Thyroid gland (tissue), 4 donors: ENCODE data around the gene DCAF8. TPM values are rescaled to one million over a fixed set of nuclear protein-coding genes. Genes with fewer than 3 reads are reported as not detected.

ENCODE experiments used
- DNase-seq, 2 donors: peaks; one replicate each; pipeline ENCODE4 v3.0.0-alpha.2; 2019
- H3K27ac ChIP-seq, 3 donors: fragments of 200-600 bp; sonication (generic); 1 replicate in 2 of 3; 2 replicates in 1 of 3; pipeline ENCODE4 v1.5.1; 2016 to 2019; ENCODE audit warnings: mild to moderate bottlenecking in 1 of 3, moderate library complexity in 1 of 3
- H3K27me3 ChIP-seq: fragments of 200-600 bp; sonication (generic); one replicate; pipeline ENCODE4 v1.5.1; 2019
- H3K36me3 ChIP-seq, 2 donors: fragments of 200-600 bp; sonication (generic); one replicate each; pipeline ENCODE4 v1.5.1; 2016 to 2019
- H3K4me1 ChIP-seq, 2 donors: fragments of 200-600 bp; sonication (generic); one replicate each; pipeline ENCODE4 v1.5.1; 2017 to 2019
- H3K4me3 ChIP-seq, 3 donors: fragments of 200-600 bp; sonication (generic); replicated peaks in 1 of 3; 1 replicate in 2 of 3; 2 replicates in 1 of 3; pipeline ENCODE4 v1.5.1; 2016; ENCODE audit warnings: mild to moderate bottlenecking in 1 of 3
- H3K9me3 ChIP-seq: fragments of 200-600 bp; sonication (generic); one replicate; pipeline ENCODE4 v1.5.1; 2017
- CTCF ChIP-seq, 6 experiments: fragments of 200-600 bp in 3 of 6; fragments of 450-650 bp in 3 of 6; sonication (generic) in 3 of 6; IDR thresholded peaks; one replicate each; pipeline ENCODE4 v1.5.1; 2016 to 2019; ENCODE audit warnings: antibody characterized with exemption in 6 of 6, mild to moderate bottlenecking in 2 of 6, inconsistent platforms in 1 of 6, moderate library complexity in 1 of 6
- POLR2A ChIP-seq, 2 donors: fragments of 450-650 bp; IDR thresholded peaks; one replicate each; pipeline ENCODE4 v1.6.1; 2017; ENCODE audit warnings: antibody characterized with exemption in 2 of 2, mild to moderate bottlenecking in 2 of 2, moderate library complexity in 1 of 2
- WGBS, 2 donors: methylation state at CpG; one replicate each; pipeline ENCODE4 v1.1.5; 2017; 5-methylcytosine and 5-hydroxymethylcytosine counted together
- intact Hi-C: fragments of 100-400 bp; cut with DNase I; formaldehyde crosslinking; loops from one replicate; pipeline ENCODE4 v1.15.1; 2023
- total RNA-seq, 4 donors: library from RNA; depleted of rRNA; stranded (reverse); fragments of >200 nt; gene quantifications; one replicate each; pipeline ENCODE4 v1.2.3, GENCODE V29; 2016

The DCAF8 gene
- total RNA-seq, 4 donors from 2014 or later, result 221 to 239 (median 228) TPM

GRCh38 chr1:160193091-160193819, 69.1 kb downstream of the DCAF8 start:
- Histone ChIP-seq H3K9me3 (no peaks in the 10 kb centered on the region), H3K27ac (no peak overlapping the region), H3K4me3 (no peak overlapping the region), H3K4me1 (peaks cover 0 to 4% of the 10 kb centered on the region in 2 donors), H3K36me3 (no peaks in the 10 kb centered on the region), H3K27me3 (no peaks in the 10 kb centered on the region)
- TF ChIP-seq CTCF (IDR thresholded peaks at IDR 0.05), result peak; percentile 90 to 98 (median 96)
- TF ChIP-seq POLR2A (IDR thresholded peaks at IDR 0.05), result no peak
- intact Hi-C loops, result loop anchor here (5.0 kb wide), 3 partner anchors 59 to 99 kb away; no protein-coding TSS in a partner anchor
- peak; percentile 84 to 90 for DNase-seq
- WGBS, 2 donors, result 36 to 37% methylated on average over 14 to 15 of the region's 16 CpGs

GRCh38 chr1:160192234-160192633, 70.1 kb downstream of the DCAF8 start:
- H3K4me1 ChIP-seq, result peaks cover 0 to 4% of the 10 kb centered on the region in 2 donors
- no peaks in the 10 kb centered on the region for H3K36me3 ChIP-seq
- H3K4me3 ChIP-seq, result no peak overlapping the region
- no peak overlapping the region for H3K27ac ChIP-seq
- no peaks in the 10 kb centered on the region for H3K27me3 ChIP-seq
- H3K9me3 ChIP-seq, result no peaks in the 10 kb centered on the region
- DNase-seq, result no peak
- intact Hi-C loops, result loop anchor here (5.0 kb wide), 3 partner anchors 60 to 100 kb away; no protein-coding TSS in a partner anchor
- no peak for TF ChIP-seq POLR2A (IDR thresholded peaks at IDR 0.05)
- no peak for TF ChIP-seq CTCF (IDR thresholded peaks at IDR 0.05)

- DNase-seq, result no peak
- H3K9me3 ChIP-seq, result no peaks in the 10 kb centered on the region
- TF ChIP-seq POLR2A (IDR thresholded peaks at IDR 0.05) (no peak), CTCF (IDR thresholded peaks at IDR 0.05) (no peak)
- no peaks in the 10 kb centered on the region for H3K36me3 ChIP-seq
- no peak overlapping the region for H3K27ac ChIP-seq
- H3K27me3 ChIP-seq, result no peaks in the 10 kb centered on the region
- intact Hi-C loops, result loop anchor here (5.0 kb wide), 3 partner anchors 61 to 101 kb away; no protein-coding TSS in a partner anchor
- no peak overlapping the region for H3K4me3 ChIP-seq
- 64 to 93% methylated on average over 3 of the region's 3 CpGs for WGBS, 2 donors
- H3K4me1 ChIP-seq, result peaks cover 0 to 4% of the 10 kb centered on the region in 2 donors
Observed at GRCh38 chr1:160191756-160192155, 70.6 kb downstream of the DCAF8 start.

GRCh38 chr1:160189649-160190625, 72.4 kb downstream of the DCAF8 start, which contains the start of gene CASQ1:
Gene CASQ1 (plus strand): TSS chr1:160190575. CDS start chr1:160190752, 177 bp downstream.
- no peak for TF ChIP-seq CTCF (IDR thresholded peaks at IDR 0.05)
- no peak for TF ChIP-seq POLR2A (IDR thresholded peaks at IDR 0.05)
- Histone ChIP-seq H3K4me1 (peaks cover 0 to 4% of the 10 kb centered on the region in 2 donors), H3K27me3 (no peaks in the 10 kb centered on the region), H3K27ac (no peak within 1 kb of the TSS), H3K4me3 (no peak within 1 kb of the TSS), H3K9me3 (no peaks in the 10 kb centered on the region), H3K36me3 (no peaks in the 10 kb centered on the region)
- WGBS, 2 donors, result 68 to 70% methylated on average over 15 of the region's 15 CpGs
- peak; percentile 47 to 53 for DNase-seq
- intact Hi-C loops, result loop anchor here (5.0 kb wide), 3 partner anchors 62 to 102 kb away; no protein-coding TSS in a partner anchor
